ENCODE results near the gene ATG16L2.

The ATG16L2 gene, protein sequence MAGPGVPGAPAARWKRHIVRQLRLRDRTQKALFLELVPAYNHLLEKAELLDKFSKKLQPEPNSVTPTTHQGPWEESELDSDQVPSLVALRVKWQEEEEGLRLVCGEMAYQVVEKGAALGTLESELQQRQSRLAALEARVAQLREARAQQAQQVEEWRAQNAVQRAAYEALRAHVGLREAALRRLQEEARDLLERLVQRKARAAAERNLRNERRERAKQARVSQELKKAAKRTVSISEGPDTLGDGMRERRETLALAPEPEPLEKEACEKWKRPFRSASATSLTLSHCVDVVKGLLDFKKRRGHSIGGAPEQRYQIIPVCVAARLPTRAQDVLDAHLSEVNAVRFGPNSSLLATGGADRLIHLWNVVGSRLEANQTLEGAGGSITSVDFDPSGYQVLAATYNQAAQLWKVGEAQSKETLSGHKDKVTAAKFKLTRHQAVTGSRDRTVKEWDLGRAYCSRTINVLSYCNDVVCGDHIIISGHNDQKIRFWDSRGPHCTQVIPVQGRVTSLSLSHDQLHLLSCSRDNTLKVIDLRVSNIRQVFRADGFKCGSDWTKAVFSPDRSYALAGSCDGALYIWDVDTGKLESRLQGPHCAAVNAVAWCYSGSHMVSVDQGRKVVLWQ

GRCh38 chr11:72814286-72815109 lies at the start of gene ATG16L2:
ATG16L2 (plus strand) TSS chr11:72814411; CDS start chr11:72814446, 35 bp downstream.
- H3K9me3 ChIP-seq (ENCODE audit: insufficient read depth, low read length), result no peaks in the 10 kb centered on the region
- peaks cover 24% of the 10 kb centered on the region for H3K36me3 ChIP-seq (ENCODE audit: insufficient read depth, insufficient read length, low read length)
- no peaks in the 10 kb centered on the region for H3K27me3 ChIP-seq (ENCODE audit: insufficient read depth, insufficient read length)
- peak; percentile 74 for DNase-seq (ENCODE audit: low read depth, low spot score)
- H3K9ac ChIP-seq (ENCODE audit: insufficient read length, low read depth), result peak within 1 kb of the TSS; percentile 94
- H3K4me1 ChIP-seq (ENCODE audit: insufficient read depth, insufficient read length), result peaks cover 6% of the 10 kb centered on the region
- H3K4me3 ChIP-seq (ENCODE audit: insufficient read length, low read depth), result peak within 1 kb of the TSS; percentile 91
- TF ChIP-seq SUZ12 (IDR thresholded peaks at IDR 0.05; ENCODE audit: extremely low read depth, insufficient read depth, insufficient read length) (no peak), YY1 (IDR thresholded peaks at IDR 0.05; ENCODE audit: insufficient read depth, insufficient read length) (peak; percentile 18)

- Histone ChIP-seq H3K36me3 (ENCODE audit: insufficient read depth, insufficient read length, low read length) (no peaks in the 10 kb centered on the region), H3K27me3 (ENCODE audit: insufficient read depth, insufficient read length) (no peaks in the 10 kb centered on the region), H3K4me3 (ENCODE audit: insufficient read length, low read depth) (no peak overlapping the region), H3K9me3 (ENCODE audit: insufficient read depth, low read length) (no peaks in the 10 kb centered on the region), H3K4me1 (ENCODE audit: insufficient read depth, insufficient read length) (peaks cover 17% of the 10 kb centered on the region), H3K9ac (ENCODE audit: insufficient read length, low read depth) (no peak overlapping the region)
- TF ChIP-seq SUZ12 (IDR thresholded peaks at IDR 0.05; ENCODE audit: extremely low read depth, insufficient read depth, insufficient read length) (no peak), YY1 (IDR thresholded peaks at IDR 0.05; ENCODE audit: insufficient read depth, insufficient read length) (no peak), ZNF274 (IDR thresholded peaks at IDR 0.05; ENCODE audit: low read depth, low read length) (no peak)
- no peak for DNase-seq (ENCODE audit: low read depth, low spot score)
Measured at GRCh38 chr11:72764503-72764902, 49.7 kb upstream of the ATG16L2 start.

GRCh38 chr11:72766152-72766902 lies 47.9 kb upstream of the ATG16L2 start:
- Histone ChIP-seq H3K4me1 (ENCODE audit: insufficient read depth, insufficient read length) (peaks cover 21% of the 10 kb centered on the region), H3K27me3 (ENCODE audit: insufficient read depth, insufficient read length) (no peaks in the 10 kb centered on the region), H3K9me3 (ENCODE audit: insufficient read depth, low read length) (no peaks in the 10 kb centered on the region), H3K9ac (ENCODE audit: insufficient read length, low read depth) (no peak overlapping the region), H3K4me3 (ENCODE audit: insufficient read length, low read depth) (no peak overlapping the region), H3K36me3 (ENCODE audit: insufficient read depth, insufficient read length, low read length) (no peaks in the 10 kb centered on the region)
- no peak for TF ChIP-seq YY1 (IDR thresholded peaks at IDR 0.05; ENCODE audit: insufficient read depth, insufficient read length)
- no peak for TF ChIP-seq SUZ12 (IDR thresholded peaks at IDR 0.05; ENCODE audit: extremely low read depth, insufficient read depth, insufficient read length)
- TF ChIP-seq ZNF274 (IDR thresholded peaks at IDR 0.05; ENCODE audit: low read depth, low read length), result no peak
- no peak for DNase-seq (ENCODE audit: low read depth, low spot score)

GRCh38 chr11:72767203-72768062 lies 46.8 kb upstream of the ATG16L2 start:
- H3K9me3 ChIP-seq (ENCODE audit: insufficient read depth, low read length), result no peaks in the 10 kb centered on the region
- no peak overlapping the region for H3K4me3 ChIP-seq (ENCODE audit: insufficient read length, low read depth)
- TF ChIP-seq ZNF274 (IDR thresholded peaks at IDR 0.05; ENCODE audit: low read depth, low read length) (no peak), SUZ12 (IDR thresholded peaks at IDR 0.05; ENCODE audit: extremely low read depth, insufficient read depth, insufficient read length) (no peak), YY1 (IDR thresholded peaks at IDR 0.05; ENCODE audit: insufficient read depth, insufficient read length) (no peak)
- H3K27me3 ChIP-seq (ENCODE audit: insufficient read depth, insufficient read length), result no peaks in the 10 kb centered on the region
- H3K36me3 ChIP-seq (ENCODE audit: insufficient read depth, insufficient read length, low read length), result no peaks in the 10 kb centered on the region
- DNase-seq (ENCODE audit: low read depth, low spot score), result no peak
- H3K4me1 ChIP-seq (ENCODE audit: insufficient read depth, insufficient read length), result peaks cover 25% of the 10 kb centered on the region
- H3K9ac ChIP-seq (ENCODE audit: insufficient read length, low read depth), result no peak overlapping the region

DNA sequence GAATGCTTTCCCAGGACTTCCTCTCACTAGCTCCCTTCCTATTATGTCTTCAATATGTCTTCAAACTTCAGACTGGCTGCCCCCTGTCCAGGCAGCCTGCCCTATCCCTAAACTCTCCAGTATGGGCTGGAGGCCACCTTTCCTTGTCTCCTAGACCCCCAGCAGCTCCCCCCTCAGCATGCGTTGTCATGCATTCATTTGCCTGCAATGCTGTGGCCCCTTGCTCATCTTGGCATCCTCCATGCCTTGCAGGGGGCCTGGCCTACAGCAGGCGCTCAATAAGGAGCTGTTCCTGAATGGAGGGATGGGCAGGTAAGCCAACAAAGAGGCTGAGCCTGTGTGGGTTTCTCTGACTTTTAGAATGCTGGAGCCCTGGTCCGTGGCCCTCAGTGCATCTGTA lies 45.6 kb upstream of the ATG16L2 start:
- Histone ChIP-seq H3K4me1 (ENCODE audit: insufficient read depth, insufficient read length) (peaks cover 30% of the 10 kb centered on the region), H3K4me3 (ENCODE audit: insufficient read length, low read depth) (no peak overlapping the region), H3K27me3 (ENCODE audit: insufficient read depth, insufficient read length) (no peaks in the 10 kb centered on the region), H3K9me3 (ENCODE audit: insufficient read depth, low read length) (no peaks in the 10 kb centered on the region), H3K36me3 (ENCODE audit: insufficient read depth, insufficient read length, low read length) (no peaks in the 10 kb centered on the region), H3K9ac (ENCODE audit: insufficient read length, low read depth) (no peak overlapping the region)
- no peak for DNase-seq (ENCODE audit: low read depth, low spot score)
- no peak for TF ChIP-seq YY1 (IDR thresholded peaks at IDR 0.05; ENCODE audit: insufficient read depth, insufficient read length)
- no peak for TF ChIP-seq SUZ12 (IDR thresholded peaks at IDR 0.05; ENCODE audit: extremely low read depth, insufficient read depth, insufficient read length)
- TF ChIP-seq ZNF274 (IDR thresholded peaks at IDR 0.05; ENCODE audit: low read depth, low read length), result no peak

- Histone ChIP-seq H3K4me1 (ENCODE audit: insufficient read depth, insufficient read length) (peaks cover 30% of the 10 kb centered on the region), H3K9ac (ENCODE audit: insufficient read length, low read depth) (no peak overlapping the region), H3K36me3 (ENCODE audit: insufficient read depth, insufficient read length, low read length) (no peaks in the 10 kb centered on the region), H3K4me3 (ENCODE audit: insufficient read length, low read depth) (no peak overlapping the region), H3K9me3 (ENCODE audit: insufficient read depth, low read length) (no peaks in the 10 kb centered on the region), H3K27me3 (ENCODE audit: insufficient read depth, insufficient read length) (no peaks in the 10 kb centered on the region)
- TF ChIP-seq YY1 (IDR thresholded peaks at IDR 0.05; ENCODE audit: insufficient read depth, insufficient read length), result no peak
- no peak for TF ChIP-seq SUZ12 (IDR thresholded peaks at IDR 0.05; ENCODE audit: extremely low read depth, insufficient read depth, insufficient read length)
- no peak for TF ChIP-seq ZNF274 (IDR thresholded peaks at IDR 0.05; ENCODE audit: low read depth, low read length)
- no peak for DNase-seq (ENCODE audit: low read depth, low spot score)
Measured at GRCh38 chr11:72769680-72770079, 44.5 kb upstream of the ATG16L2 start.
